IMR-90 (cell line): Measurements from ENCODE around the gene SLC2A2.

ENCODE experiments used
- CTCF ChIP-seq: conservative IDR thresholded peaks from 2 replicates; pipeline ENCODE4 v1.5.1; 2012; ENCODE audit warnings: mild to moderate bottlenecking, low read depth, low read length, improper control_type of control experiment
- POLR2A ChIP-seq: IDR thresholded peaks from 2 replicates; pipeline ENCODE4 v1.6.1; 2012; ENCODE audit warnings: mild to moderate bottlenecking, low read depth, low read length

GRCh38 chr3:170967126-170967525, 59.4 kb downstream of the SLC2A2 start:
- TF ChIP-seq POLR2A, result no peak
- TF ChIP-seq CTCF, result no peak
